BLaER1 (cell line): ENCODE measurements around the gene CCDC88C.

Source experiments
- H3K27ac ChIP-seq: shearing (Covaris generic); formaldehyde crosslinking; 2 replicates; pipeline ENCODE4 v1.8.1; 2022
- H3K27me3 ChIP-seq: shearing (Covaris generic); formaldehyde crosslinking; 2 replicates; pipeline ENCODE4 v1.8.1; 2022
- H3K36me3 ChIP-seq: shearing (Covaris generic); formaldehyde crosslinking; 2 replicates; pipeline ENCODE4 v1.8.1; 2022
- H3K4me1 ChIP-seq: shearing (Covaris generic); formaldehyde crosslinking; 2 replicates; pipeline ENCODE4 v1.8.1; 2022
- H3K4me2 ChIP-seq: shearing (Covaris generic); formaldehyde crosslinking; 2 replicates; pipeline ENCODE4 v1.8.1; 2022
- H3K4me3 ChIP-seq: shearing (Covaris generic); formaldehyde crosslinking; 2 replicates; pipeline ENCODE4 v1.8.1; 2022
- H3K9ac ChIP-seq: shearing (Covaris generic); formaldehyde crosslinking; 2 replicates; pipeline ENCODE4 v1.8.1; 2022
- H3K9me3 ChIP-seq: shearing (Covaris generic); formaldehyde crosslinking; 2 replicates; pipeline ENCODE4 v1.8.1; 2022
- H4K20me1 ChIP-seq: shearing (Covaris generic); formaldehyde crosslinking; 2 replicates; pipeline ENCODE4 v1.8.1; 2022
- Cebpa-rat ChIP-seq: shearing (Covaris generic); IDR thresholded peaks from 2 replicates; pipeline ENCODE4 v1.8.1; 2022

Gene CCDC88C

GRCh38 chr14:91367173-91368171 lies 50.1 kb downstream of the CCDC88C start:
- H3K4me2 ChIP-seq, result peak overlapping the region; percentile 86
- TF ChIP-seq Cebpa-rat, result no peak
- peaks cover 99% of the 10 kb centered on the region for H4K20me1 ChIP-seq
- H3K27me3 ChIP-seq, result no peaks in the 10 kb centered on the region
- peak overlapping the region; percentile 78 for H3K27ac ChIP-seq
- H3K36me3 ChIP-seq, result no peaks in the 10 kb centered on the region; the same call in 1 of the 2 replicates
- H3K4me1 ChIP-seq, result peaks cover 100% of the 10 kb centered on the region
- H3K4me3 ChIP-seq, result peak overlapping the region; percentile 29
- H3K9ac ChIP-seq, result peak overlapping the region; percentile 67
- no peaks in the 10 kb centered on the region for H3K9me3 ChIP-seq

GRCh38 chr14:91366749-91367148 lies 50.9 kb downstream of the CCDC88C start:
- TF ChIP-seq Cebpa-rat, result no peak
- Histone ChIP-seq H3K4me1 (peaks cover 100% of the 10 kb centered on the region), H3K36me3 (no peaks in the 10 kb centered on the region; the same call in 1 of the 2 replicates), H3K27ac (peak overlapping the region; percentile 78), H3K9ac (peak overlapping the region; percentile 67; the same call in 1 of the 2 replicates), H3K4me2 (peak overlapping the region; percentile 86), H3K9me3 (no peaks in the 10 kb centered on the region), H3K27me3 (no peaks in the 10 kb centered on the region), H4K20me1 (peaks cover 100% of the 10 kb centered on the region), H3K4me3 (0 out of 2 replicates have a peak overlapping the region, but pooled peaks have one; percentile 29)

- no peaks in the 10 kb centered on the region for H3K27me3 ChIP-seq
- H3K9ac ChIP-seq, result no peak overlapping the region
- no peaks in the 10 kb centered on the region for H3K9me3 ChIP-seq
- peaks cover 98% of the 10 kb centered on the region for H3K4me1 ChIP-seq
- H3K36me3 ChIP-seq, result no peaks in the 10 kb centered on the region; the same call in 1 of the 2 replicates
- H3K4me2 ChIP-seq, result peak overlapping the region; percentile 86
- H3K4me3 ChIP-seq, result no peak overlapping the region
- no peak for TF ChIP-seq Cebpa-rat
- peaks cover 100% of the 10 kb centered on the region for H4K20me1 ChIP-seq
- H3K27ac ChIP-seq, result peak overlapping the region; percentile 78
Measured at GRCh38 chr14:91365552-91365951, 52.1 kb downstream of the CCDC88C start.

GRCh38 chr14:91364524-91365270 lies 52.9 kb downstream of the CCDC88C start:
- Histone ChIP-seq H3K27ac (peak overlapping the region; percentile 78), H4K20me1 (peaks cover 100% of the 10 kb centered on the region), H3K27me3 (no peaks in the 10 kb centered on the region), H3K4me3 (no peak overlapping the region), H3K4me2 (peak overlapping the region; percentile 86), H3K9me3 (no peaks in the 10 kb centered on the region), H3K36me3 (peaks cover under 1% of the 10 kb centered on the region; the same call in 1 of the 2 replicates), H3K9ac (no peak overlapping the region), H3K4me1 (peaks cover 93% of the 10 kb centered on the region)
- no peak for TF ChIP-seq Cebpa-rat

GRCh38 chr14:91363776-91364523 lies 53.7 kb downstream of the CCDC88C start:
- peak overlapping the region; percentile 43 for H3K9ac ChIP-seq
- peaks cover 91% of the 10 kb centered on the region for H3K4me1 ChIP-seq
- H3K36me3 ChIP-seq, result peaks cover 8% of the 10 kb centered on the region
- peaks cover 100% of the 10 kb centered on the region for H4K20me1 ChIP-seq
- peak overlapping the region; percentile 78 for H3K27ac ChIP-seq
- H3K4me3 ChIP-seq, result no peak overlapping the region
- peak overlapping the region; percentile 86 for H3K4me2 ChIP-seq
- TF ChIP-seq Cebpa-rat, result no peak
- H3K27me3 ChIP-seq, result no peaks in the 10 kb centered on the region
- no peaks in the 10 kb centered on the region for H3K9me3 ChIP-seq

- Histone ChIP-seq H3K4me2 (no peak overlapping the region), H3K27ac (no peak overlapping the region), H3K9ac (no peak overlapping the region), H4K20me1 (peaks cover 100% of the 10 kb centered on the region), H3K36me3 (peaks cover 22% of the 10 kb centered on the region), H3K4me3 (no peak overlapping the region), H3K27me3 (no peaks in the 10 kb centered on the region), H3K9me3 (no peaks in the 10 kb centered on the region), H3K4me1 (peaks cover 89% of the 10 kb centered on the region)
- TF ChIP-seq Cebpa-rat, result 0 out of 2 replicates have a peak, but pooled peaks have one; percentile 17
Measured at GRCh38 chr14:91361233-91361811, 56.3 kb downstream of the CCDC88C start.

GRCh38 chr14:91360490-91361232 lies 57.0 kb downstream of the CCDC88C start:
- peaks cover 100% of the 10 kb centered on the region for H4K20me1 ChIP-seq
- H3K9me3 ChIP-seq, result no peaks in the 10 kb centered on the region
- H3K9ac ChIP-seq, result no peak overlapping the region
- H3K4me2 ChIP-seq, result no peak overlapping the region
- TF ChIP-seq Cebpa-rat, result no peak
- H3K27ac ChIP-seq, result no peak overlapping the region
- H3K27me3 ChIP-seq, result no peaks in the 10 kb centered on the region
- H3K4me1 ChIP-seq, result peaks cover 89% of the 10 kb centered on the region
- peaks cover 22% of the 10 kb centered on the region for H3K36me3 ChIP-seq
- no peak overlapping the region for H3K4me3 ChIP-seq

GRCh38 chr14:91358654-91359220 lies 58.9 kb downstream of the CCDC88C start:
- Histone ChIP-seq H4K20me1 (peaks cover 100% of the 10 kb centered on the region), H3K27me3 (no peaks in the 10 kb centered on the region), H3K4me2 (peak overlapping the region; percentile 82; the same call in 1 of the 2 replicates), H3K4me3 (no peak overlapping the region), H3K36me3 (peaks cover 30% of the 10 kb centered on the region), H3K9ac (no peak overlapping the region), H3K27ac (no peak overlapping the region), H3K9me3 (no peaks in the 10 kb centered on the region), H3K4me1 (peaks cover 89% of the 10 kb centered on the region)
- TF ChIP-seq Cebpa-rat, result no peak
